ENCODE data around the gene ZNRF1. TPM values are rescaled to one million over a fixed set of nuclear protein-coding genes. Genes with fewer than 3 reads are reported as not detected.
"Not testable (repeated sequence)": the region's sequence is repeated elsewhere in the genome, so short reads cannot be mapped to it uniquely, and the experiment has no call there.

The ZNRF1 gene
- total RNA-seq, 1 donor, result 2.9 TPM

GRCh38 chr16:75013123-75013522, 14.3 kb downstream of the ZNRF1 start:
- peaks cover 20% of the 10 kb centered on the region for H3K4me1 ChIP-seq (ENCODE audit: insufficient read depth, low read length)
- H3K27me3 ChIP-seq (ENCODE audit: insufficient read depth, low read length); H3K9me3 ChIP-seq (ENCODE audit: low read depth, low read length); H3K4me3 ChIP-seq (ENCODE audit: low read length): not testable (repeated sequence)

GRCh38 chr16:75014318-75014717, 15.5 kb downstream of the ZNRF1 start:
- Histone ChIP-seq H3K4me1 (ENCODE audit: insufficient read depth, low read length) (peaks cover 20% of the 10 kb centered on the region), H3K9me3 (ENCODE audit: low read depth, low read length) (no peaks in the 10 kb centered on the region), H3K4me3 (ENCODE audit: low read length) (no peak overlapping the region), H3K27me3 (ENCODE audit: insufficient read depth, low read length) (no peaks in the 10 kb centered on the region)

GRCh38 chr16:75016451-75017081, 17.7 kb downstream of the ZNRF1 start:
- peaks cover 17% of the 10 kb centered on the region for H3K4me1 ChIP-seq (ENCODE audit: insufficient read depth, low read length)
- not testable (repeated sequence) for H3K27me3 ChIP-seq (ENCODE audit: insufficient read depth, low read length); H3K9me3 ChIP-seq (ENCODE audit: low read depth, low read length); H3K4me3 ChIP-seq (ENCODE audit: low read length)

GRCh38 chr16:75017670-75018525, 19.1 kb downstream of the ZNRF1 start:
- H3K4me1 ChIP-seq (ENCODE audit: insufficient read depth, low read length), result peaks cover 3% of the 10 kb centered on the region
- H3K27me3 ChIP-seq (ENCODE audit: insufficient read depth, low read length), result no peaks in the 10 kb centered on the region
- peaks cover 6% of the 10 kb centered on the region for H3K9me3 ChIP-seq (ENCODE audit: low read depth, low read length)
- H3K4me3 ChIP-seq (ENCODE audit: low read length), result no peak overlapping the region

GRCh38 chr16:75019007-75019406, 20.2 kb downstream of the ZNRF1 start:
- H3K9me3 ChIP-seq (ENCODE audit: low read depth, low read length), result peaks cover 6% of the 10 kb centered on the region
- no peaks in the 10 kb centered on the region for H3K27me3 ChIP-seq (ENCODE audit: insufficient read depth, low read length)
- H3K4me1 ChIP-seq (ENCODE audit: insufficient read depth, low read length), result peaks cover 3% of the 10 kb centered on the region
- H3K4me3 ChIP-seq (ENCODE audit: low read length), result no peak overlapping the region

GRCh38 chr16:75019586-75019985, 20.8 kb downstream of the ZNRF1 start:
- Histone ChIP-seq H3K4me1 (ENCODE audit: insufficient read depth, low read length) (peaks cover 6% of the 10 kb centered on the region), H3K27me3 (ENCODE audit: insufficient read depth, low read length) (no peaks in the 10 kb centered on the region), H3K9me3 (ENCODE audit: low read depth, low read length) (peaks cover 6% of the 10 kb centered on the region), H3K4me3 (ENCODE audit: low read length) (no peak overlapping the region)

GRCh38 chr16:75021410-75021809, 22.6 kb downstream of the ZNRF1 start:
- Histone ChIP-seq H3K9me3 (ENCODE audit: low read depth, low read length) (peaks cover 6% of the 10 kb centered on the region), H3K4me3 (ENCODE audit: low read length) (no peak overlapping the region), H3K27me3 (ENCODE audit: insufficient read depth, low read length) (no peaks in the 10 kb centered on the region), H3K4me1 (ENCODE audit: insufficient read depth, low read length) (peaks cover 13% of the 10 kb centered on the region)

- Histone ChIP-seq H3K27me3 (ENCODE audit: insufficient read depth, low read length) (no peaks in the 10 kb centered on the region), H3K4me3 (ENCODE audit: low read length) (no peak overlapping the region), H3K4me1 (ENCODE audit: insufficient read depth, low read length) (peaks cover 13% of the 10 kb centered on the region), H3K9me3 (ENCODE audit: low read depth, low read length) (peaks cover 6% of the 10 kb centered on the region)
These were observed 23.7 kb downstream of the ZNRF1 start for GRCh38 chr16:75022567-75022966.

GRCh38 chr16:75023009-75023408, 24.2 kb downstream of the ZNRF1 start:
- no peak overlapping the region for H3K4me3 ChIP-seq (ENCODE audit: low read length)
- H3K9me3 ChIP-seq (ENCODE audit: low read depth, low read length), result peaks cover 6% of the 10 kb centered on the region
- H3K4me1 ChIP-seq (ENCODE audit: insufficient read depth, low read length), result peaks cover 10% of the 10 kb centered on the region
- no peaks in the 10 kb centered on the region for H3K27me3 ChIP-seq (ENCODE audit: insufficient read depth, low read length)

GRCh38 chr16:75024182-75024581, 25.4 kb downstream of the ZNRF1 start:
- Histone ChIP-seq H3K4me3 (ENCODE audit: low read length) (no peak overlapping the region), H3K9me3 (ENCODE audit: low read depth, low read length) (peaks cover 6% of the 10 kb centered on the region), H3K4me1 (ENCODE audit: insufficient read depth, low read length) (peaks cover 14% of the 10 kb centered on the region), H3K27me3 (ENCODE audit: insufficient read depth, low read length) (no peaks in the 10 kb centered on the region)

- peaks cover 6% of the 10 kb centered on the region for H3K9me3 ChIP-seq (ENCODE audit: low read depth, low read length)
- H3K4me3 ChIP-seq (ENCODE audit: low read length), result no peak overlapping the region
- peaks cover 14% of the 10 kb centered on the region for H3K4me1 ChIP-seq (ENCODE audit: insufficient read depth, low read length)
- no peaks in the 10 kb centered on the region for H3K27me3 ChIP-seq (ENCODE audit: insufficient read depth, low read length)
These were observed 25.8 kb downstream of the ZNRF1 start for GRCh38 chr16:75024594-75024993.

GRCh38 chr16:75025761-75026160, 26.9 kb downstream of the ZNRF1 start:
- peaks cover 6% of the 10 kb centered on the region for H3K9me3 ChIP-seq (ENCODE audit: low read depth, low read length)
- H3K4me3 ChIP-seq (ENCODE audit: low read length), result no peak overlapping the region
- no peaks in the 10 kb centered on the region for H3K27me3 ChIP-seq (ENCODE audit: insufficient read depth, low read length)
- H3K4me1 ChIP-seq (ENCODE audit: insufficient read depth, low read length), result peaks cover 14% of the 10 kb centered on the region

GRCh38 chr16:75026239-75026891, 27.5 kb downstream of the ZNRF1 start:
- not testable (repeated sequence) for H3K4me3 ChIP-seq (ENCODE audit: low read length); H3K27me3 ChIP-seq (ENCODE audit: insufficient read depth, low read length); H3K9me3 ChIP-seq (ENCODE audit: low read depth, low read length)
- H3K4me1 ChIP-seq (ENCODE audit: insufficient read depth, low read length), result peaks cover 14% of the 10 kb centered on the region

GRCh38 chr16:75026892-75027391, 28.1 kb downstream of the ZNRF1 start:
- Histone ChIP-seq H3K4me1 (ENCODE audit: insufficient read depth, low read length) (peaks cover 14% of the 10 kb centered on the region), H3K9me3 (ENCODE audit: low read depth, low read length) (no peaks in the 10 kb centered on the region), H3K27me3 (ENCODE audit: insufficient read depth, low read length) (no peaks in the 10 kb centered on the region), H3K4me3 (ENCODE audit: low read length) (no peak overlapping the region)

All from mononuclear cell (primary cell).